ENCODE data around the gene EYA2.

EYA2 gene

GRCh38 chr20:47224300-47224791 is 329.7 kb downstream of the EYA2 start:
- H3K27ac ChIP-seq, result no peak overlapping the region
- TF ChIP-seq ZFX (IDR thresholded peaks at IDR 0.05) (no peak), CTCF (conservative IDR thresholded peaks at IDR 0.05) (no peak)

GRCh38 chr20:47224857-47225256 is 330.2 kb downstream of the EYA2 start:
- no peak overlapping the region for H3K27ac ChIP-seq
- TF ChIP-seq ZFX (IDR thresholded peaks at IDR 0.05) (no peak), CTCF (conservative IDR thresholded peaks at IDR 0.05) (no peak)

- H3K27ac ChIP-seq, result no peak overlapping the region
- TF ChIP-seq CTCF (conservative IDR thresholded peaks at IDR 0.05), result no peak
- no peak for TF ChIP-seq ZFX (IDR thresholded peaks at IDR 0.05)
Measured at GRCh38 chr20:47225458-47225857, 330.8 kb downstream of the EYA2 start.

GRCh38 chr20:47227119-47227518 is 332.5 kb downstream of the EYA2 start:
- H3K27ac ChIP-seq, result no peak overlapping the region
- no peak for TF ChIP-seq ZFX (IDR thresholded peaks at IDR 0.05)
- no peak for TF ChIP-seq CTCF (conservative IDR thresholded peaks at IDR 0.05)

GRCh38 chr20:47227576-47227975 is 332.9 kb downstream of the EYA2 start:
- H3K27ac ChIP-seq, result no peak overlapping the region
- no peak for TF ChIP-seq ZFX (IDR thresholded peaks at IDR 0.05)
- TF ChIP-seq CTCF (conservative IDR thresholded peaks at IDR 0.05), result no peak

- H3K27ac ChIP-seq, result no peak overlapping the region
- TF ChIP-seq CTCF (conservative IDR thresholded peaks at IDR 0.05) (no peak), ZFX (IDR thresholded peaks at IDR 0.05) (no peak)
Measured at GRCh38 chr20:47228654-47229053, 334.0 kb downstream of the EYA2 start.

- no peak overlapping the region for H3K27ac ChIP-seq
- no peak for TF ChIP-seq ZFX (IDR thresholded peaks at IDR 0.05)
- no peak for TF ChIP-seq CTCF (conservative IDR thresholded peaks at IDR 0.05)
Measured at GRCh38 chr20:47230811-47231256, 336.2 kb downstream of the EYA2 start.

Measured in C4-2B (cell line).